ENCODE results near the gene TMEM109. TPM values are rescaled to one million over a fixed set of nuclear protein-coding genes. Genes with fewer than 3 reads are reported as not detected.
A peak's percentile ranks its signal among the peaks of the same experiment; 100 is the strongest.

TMEM109 gene
- total RNA-seq, 1 donor from 2014 or later = 138 TPM

GRCh38 chr11:60918939-60919265, 4.9 kb downstream of the TMEM109 start:
- H3K4me1 Mint-ChIP-seq (ENCODE audit: low read depth) = peaks cover 42% of the 10 kb centered on the region
- H3K27ac Mint-ChIP-seq = no peak overlapping the region
- intact Hi-C loops (cut with micrococcal nuclease) = no loop called here
- peaks cover 38% of the 10 kb centered on the region for H3K36me3 Mint-ChIP-seq (ENCODE audit: low read depth)
- DNase-seq (ENCODE audit: low spot score) = no peak
- no peaks in the 10 kb centered on the region for H3K27me3 Mint-ChIP-seq (ENCODE audit: insufficient read depth)
- no peaks in the 10 kb centered on the region for H3K9me3 Mint-ChIP-seq
- no peak overlapping the region for H3K4me3 Mint-ChIP-seq

- intact Hi-C loops (cut with micrococcal nuclease) = no loop called here
- Mint-ChIP-seq H3K9me3 (no peaks in the 10 kb centered on the region), H3K27me3 (ENCODE audit: insufficient read depth) (no peaks in the 10 kb centered on the region), H3K27ac (no peak overlapping the region), H3K36me3 (ENCODE audit: low read depth) (peaks cover 38% of the 10 kb centered on the region), H3K4me3 (no peak overlapping the region), H3K4me1 (ENCODE audit: low read depth) (peaks cover 39% of the 10 kb centered on the region)
- DNase-seq (ENCODE audit: low spot score) = no peak
Measured at GRCh38 chr11:60919320-60919719, 5.4 kb downstream of the TMEM109 start.

- Mint-ChIP-seq H3K4me3 (no peak overlapping the region), H3K4me1 (ENCODE audit: low read depth) (peaks cover 36% of the 10 kb centered on the region), H3K9me3 (no peaks in the 10 kb centered on the region), H3K36me3 (ENCODE audit: low read depth) (peaks cover 38% of the 10 kb centered on the region), H3K27me3 (ENCODE audit: insufficient read depth) (peaks cover 1% of the 10 kb centered on the region), H3K27ac (no peak overlapping the region)
- no peak for DNase-seq (ENCODE audit: low spot score)
- intact Hi-C loops (cut with micrococcal nuclease) = no loop called here
Measured at GRCh38 chr11:60919956-60920355, 6.0 kb downstream of the TMEM109 start.

GRCh38 chr11:60921259-60921658, 7.3 kb downstream of the TMEM109 start:
- H3K27ac Mint-ChIP-seq = no peak overlapping the region
- no peak overlapping the region for H3K4me3 Mint-ChIP-seq
- peaks cover 34% of the 10 kb centered on the region for H3K36me3 Mint-ChIP-seq (ENCODE audit: low read depth)
- peaks cover 28% of the 10 kb centered on the region for H3K4me1 Mint-ChIP-seq (ENCODE audit: low read depth)
- H3K9me3 Mint-ChIP-seq = no peaks in the 10 kb centered on the region
- H3K27me3 Mint-ChIP-seq (ENCODE audit: insufficient read depth) = peaks cover 12% of the 10 kb centered on the region
- intact Hi-C loops (cut with micrococcal nuclease) = no loop called here
- no peak for DNase-seq (ENCODE audit: low spot score)

- Mint-ChIP-seq H3K4me1 (ENCODE audit: low read depth) (peaks cover 24% of the 10 kb centered on the region), H3K27ac (no peak overlapping the region), H3K4me3 (no peak overlapping the region), H3K9me3 (no peaks in the 10 kb centered on the region), H3K27me3 (ENCODE audit: insufficient read depth) (peaks cover 16% of the 10 kb centered on the region), H3K36me3 (ENCODE audit: low read depth) (peaks cover 34% of the 10 kb centered on the region)
- intact Hi-C loops (cut with micrococcal nuclease) = no loop called here
- DNase-seq (ENCODE audit: low spot score) = no peak
Measured at GRCh38 chr11:60921777-60922335, 7.9 kb downstream of the TMEM109 start.

GRCh38 chr11:60922906-60923305, 8.9 kb downstream of the TMEM109 start:
- no peak overlapping the region for H3K4me3 Mint-ChIP-seq
- H3K9me3 Mint-ChIP-seq = no peaks in the 10 kb centered on the region
- peaks cover 19% of the 10 kb centered on the region for H3K27me3 Mint-ChIP-seq (ENCODE audit: insufficient read depth)
- no peak for DNase-seq (ENCODE audit: low spot score)
- H3K36me3 Mint-ChIP-seq (ENCODE audit: low read depth) = peaks cover 30% of the 10 kb centered on the region
- intact Hi-C loops (cut with micrococcal nuclease) = no loop called here
- peaks cover 19% of the 10 kb centered on the region for H3K4me1 Mint-ChIP-seq (ENCODE audit: low read depth)
- no peak overlapping the region for H3K27ac Mint-ChIP-seq

- Mint-ChIP-seq H3K36me3 (ENCODE audit: low read depth) (peaks cover 28% of the 10 kb centered on the region), H3K4me3 (peak overlapping the region; percentile 65), H3K27ac (no peak overlapping the region), H3K27me3 (ENCODE audit: insufficient read depth) (peaks cover 19% of the 10 kb centered on the region), H3K9me3 (no peaks in the 10 kb centered on the region), H3K4me1 (ENCODE audit: low read depth) (peaks cover 19% of the 10 kb centered on the region)
- intact Hi-C loops (cut with micrococcal nuclease) = no loop called here
- DNase-seq (ENCODE audit: low spot score) = no peak
Measured at GRCh38 chr11:60923326-60923725, 9.4 kb downstream of the TMEM109 start.

- no peak overlapping the region for H3K27ac Mint-ChIP-seq
- no peak for DNase-seq (ENCODE audit: low spot score)
- intact Hi-C loops (cut with micrococcal nuclease) = loop anchor here (1.0 kb wide), 1 partner anchor 8 kb away; no protein-coding TSS in a partner anchor
- peaks cover 28% of the 10 kb centered on the region for H3K36me3 Mint-ChIP-seq (ENCODE audit: low read depth)
- peak overlapping the region; percentile 53 for H3K4me3 Mint-ChIP-seq
- H3K4me1 Mint-ChIP-seq (ENCODE audit: low read depth) = peaks cover 18% of the 10 kb centered on the region
- no peaks in the 10 kb centered on the region for H3K9me3 Mint-ChIP-seq
- peaks cover 19% of the 10 kb centered on the region for H3K27me3 Mint-ChIP-seq (ENCODE audit: insufficient read depth)
Measured at GRCh38 chr11:60923800-60924109, 9.8 kb downstream of the TMEM109 start.

GRCh38 chr11:60924110-60924905, 10.3 kb downstream of the TMEM109 start, which contains the start of gene TMEM132A:
TSS of gene TMEM132A (plus strand) at chr11:60924460. CDS start at chr11:60924634, 174 bp downstream.
- Mint-ChIP-seq H3K4me1 (ENCODE audit: low read depth) (peaks cover 12% of the 10 kb centered on the region), H3K4me3 (peak within 1 kb of the TSS; percentile 65), H3K36me3 (ENCODE audit: low read depth) (peaks cover 27% of the 10 kb centered on the region), H3K27me3 (ENCODE audit: insufficient read depth) (peaks cover 19% of the 10 kb centered on the region), H3K27ac (no peak within 1 kb of the TSS), H3K9me3 (no peaks in the 10 kb centered on the region)
- DNase-seq (ENCODE audit: low spot score) = no peak
- intact Hi-C loops (cut with micrococcal nuclease) = loop anchor here (1.0 kb wide), 1 partner anchor 9 kb away; no protein-coding TSS in a partner anchor

- intact Hi-C loops (cut with micrococcal nuclease) = loop anchor here (1.0 kb wide), 1 partner anchor 10 kb away; no protein-coding TSS in a partner anchor
- Mint-ChIP-seq H3K4me3 (peak overlapping the region; percentile 61), H3K27ac (no peak overlapping the region), H3K4me1 (ENCODE audit: low read depth) (peaks cover 6% of the 10 kb centered on the region), H3K9me3 (no peaks in the 10 kb centered on the region), H3K27me3 (ENCODE audit: insufficient read depth) (peaks cover 22% of the 10 kb centered on the region), H3K36me3 (ENCODE audit: low read depth) (peaks cover 23% of the 10 kb centered on the region)
- no peak for DNase-seq (ENCODE audit: low spot score)
Measured at GRCh38 chr11:60924906-60925853, 11.2 kb downstream of the TMEM109 start.

GRCh38 chr11:60925868-60926267, 11.9 kb downstream of the TMEM109 start:
- Mint-ChIP-seq H3K9me3 (no peaks in the 10 kb centered on the region), H3K36me3 (ENCODE audit: low read depth) (peaks cover 17% of the 10 kb centered on the region), H3K4me1 (ENCODE audit: low read depth) (peaks cover 6% of the 10 kb centered on the region), H3K27me3 (ENCODE audit: insufficient read depth) (peaks cover 22% of the 10 kb centered on the region), H3K4me3 (no peak overlapping the region), H3K27ac (no peak overlapping the region)
- intact Hi-C loops (cut with micrococcal nuclease) = no loop called here
- no peak for DNase-seq (ENCODE audit: low spot score)

GRCh38 chr11:60926500-60926899, 12.5 kb downstream of the TMEM109 start:
- Mint-ChIP-seq H3K4me1 (ENCODE audit: low read depth) (peaks cover 6% of the 10 kb centered on the region), H3K27me3 (ENCODE audit: insufficient read depth) (peaks cover 22% of the 10 kb centered on the region), H3K9me3 (no peaks in the 10 kb centered on the region), H3K27ac (no peak overlapping the region), H3K4me3 (no peak overlapping the region), H3K36me3 (ENCODE audit: low read depth) (peaks cover 12% of the 10 kb centered on the region)
- DNase-seq (ENCODE audit: low spot score) = no peak
- intact Hi-C loops (cut with micrococcal nuclease) = no loop called here
